HG02885 (cell line): ENCODE data around the gene ELAVL2.

ENCODE experiments used
- ATAC-seq: cut with Tn5 transposase; IDR thresholded peaks from one replicate; pipeline ENCODE4 v1.9.1; 2021; ENCODE audit warnings: mild to moderate bottlenecking; ENCODE audit not compliant: unreplicated experiment, poor library complexity

The ELAVL2 gene

DNA sequence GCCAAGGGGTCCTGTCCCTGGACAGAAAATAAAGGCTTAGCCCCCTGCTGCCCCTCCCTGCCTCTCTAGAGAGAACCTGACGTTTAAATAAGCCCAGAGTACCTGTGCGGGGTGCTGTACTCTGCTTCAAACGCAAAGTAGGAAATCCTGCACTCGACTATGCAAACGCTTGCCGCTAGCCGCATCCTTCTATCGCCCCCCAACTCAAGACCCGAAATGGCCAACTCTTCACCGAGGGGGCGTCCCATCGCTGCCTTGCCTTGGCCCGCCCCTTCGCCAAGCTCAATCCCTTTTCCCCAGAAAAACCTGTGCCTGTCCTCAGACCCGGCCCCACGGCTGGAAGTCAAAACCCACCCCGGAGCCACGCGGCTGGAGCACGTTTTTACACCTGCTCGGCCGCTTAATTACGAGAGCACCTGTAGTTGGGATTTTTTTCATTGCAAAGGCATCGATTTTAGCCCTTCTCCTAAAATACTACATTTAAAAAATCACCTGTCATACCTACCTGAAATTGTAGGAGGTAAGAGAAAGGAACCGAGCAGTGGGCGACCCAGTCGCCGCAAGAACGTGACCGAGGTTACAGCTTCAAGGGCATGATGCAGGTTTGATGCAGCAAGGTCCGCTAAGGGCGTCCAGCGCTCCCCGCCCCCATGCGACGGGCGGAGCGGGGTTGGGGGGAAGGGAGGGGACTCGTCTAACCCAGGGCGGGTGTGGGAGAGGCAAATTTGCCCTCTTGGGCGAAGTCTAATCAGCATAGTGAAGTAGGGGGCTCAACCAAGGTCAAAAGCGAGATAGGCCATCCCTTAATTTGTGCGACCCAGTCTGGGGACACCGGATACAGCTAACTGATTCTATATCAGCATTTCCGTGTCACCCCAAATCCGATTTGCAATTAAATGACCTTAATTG, 3.5 kb downstream of the ELAVL2 start:
- ATAC-seq = no peak

DNA sequence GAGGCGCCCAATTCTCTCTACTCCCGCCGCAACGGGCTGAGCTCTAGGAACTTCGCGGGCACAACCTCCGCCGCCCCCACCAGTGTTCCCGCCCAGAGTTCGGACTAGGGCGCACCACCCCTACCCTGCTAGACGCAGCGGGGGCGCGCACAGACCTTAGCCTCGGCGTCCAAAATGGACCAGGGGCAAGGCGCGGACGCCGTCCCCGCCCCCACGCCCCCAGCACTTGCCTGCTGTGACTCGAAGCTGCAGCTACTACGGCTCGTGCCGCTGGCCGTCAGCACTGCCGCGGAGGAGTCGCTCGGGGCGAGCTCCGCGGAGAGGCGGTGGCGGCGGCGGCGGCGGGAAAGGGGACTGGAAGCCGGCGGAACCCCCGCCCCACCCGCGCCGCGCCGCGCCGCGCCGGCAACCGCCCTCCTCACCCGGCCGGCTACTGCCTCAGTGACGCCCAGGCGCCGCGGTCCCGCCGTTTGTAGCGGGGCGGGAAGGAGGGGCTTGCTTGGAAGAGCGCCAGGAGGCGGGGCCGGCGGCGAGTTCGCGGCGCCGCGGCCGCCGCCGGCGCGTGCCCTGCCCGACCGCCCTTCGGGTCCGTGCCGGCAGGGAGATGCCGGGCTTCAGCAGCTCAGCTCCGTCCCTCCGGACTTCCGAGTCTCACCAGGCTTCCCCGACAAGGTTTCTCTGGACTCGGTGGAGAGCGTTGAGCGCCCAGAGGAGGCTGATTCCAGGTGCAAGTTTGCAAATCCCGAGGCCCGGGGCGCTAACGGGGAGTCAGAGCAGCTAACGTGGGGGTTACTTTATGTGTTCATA, 4.5 kb downstream of the ELAVL2 start:
- no peak for ATAC-seq

DNA sequence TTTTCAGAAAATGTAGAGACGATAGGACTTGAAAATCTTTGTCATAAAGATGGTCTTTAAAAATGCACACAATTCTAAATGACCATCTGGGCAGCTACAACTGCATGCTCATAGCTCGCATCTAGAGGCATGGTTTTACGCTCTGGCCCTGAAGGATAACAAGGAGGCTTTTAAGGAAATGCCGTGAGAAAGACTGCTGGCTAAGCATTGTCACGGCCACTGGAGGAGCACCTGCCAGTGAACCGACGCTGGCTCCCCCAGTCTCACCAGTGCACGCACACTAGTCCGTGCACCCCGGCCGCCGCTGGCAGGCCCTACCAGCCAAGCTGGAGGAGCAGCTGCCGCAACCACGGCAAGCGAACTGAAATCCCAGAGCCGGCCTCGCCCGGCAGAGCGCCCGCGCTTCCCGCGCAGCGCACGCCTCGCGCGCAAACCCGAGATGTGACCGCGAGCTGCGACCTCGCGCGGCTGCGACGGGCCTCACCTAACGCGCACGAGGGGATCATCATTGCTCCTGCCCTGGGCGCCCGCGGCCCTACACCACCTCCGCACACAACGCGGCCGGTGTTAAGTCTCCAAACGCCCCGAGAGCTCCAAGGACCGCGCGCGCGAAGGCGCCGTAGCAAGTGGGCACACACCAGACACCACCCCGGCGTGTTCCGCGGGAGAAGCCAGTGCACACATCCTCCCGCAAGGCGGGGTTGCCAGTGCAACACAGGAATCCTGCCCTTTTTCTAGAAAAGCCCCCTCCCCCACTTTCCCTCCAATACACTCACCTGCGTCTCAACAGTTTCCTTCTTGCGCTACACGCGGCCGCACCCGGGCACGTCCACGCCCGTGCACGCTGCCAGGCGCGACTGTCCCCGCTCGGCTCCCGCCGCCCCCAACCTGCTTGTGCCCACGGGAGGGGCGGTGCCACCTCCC, 5.3 kb downstream of the ELAVL2 start:
- no peak for ATAC-seq

DNA sequence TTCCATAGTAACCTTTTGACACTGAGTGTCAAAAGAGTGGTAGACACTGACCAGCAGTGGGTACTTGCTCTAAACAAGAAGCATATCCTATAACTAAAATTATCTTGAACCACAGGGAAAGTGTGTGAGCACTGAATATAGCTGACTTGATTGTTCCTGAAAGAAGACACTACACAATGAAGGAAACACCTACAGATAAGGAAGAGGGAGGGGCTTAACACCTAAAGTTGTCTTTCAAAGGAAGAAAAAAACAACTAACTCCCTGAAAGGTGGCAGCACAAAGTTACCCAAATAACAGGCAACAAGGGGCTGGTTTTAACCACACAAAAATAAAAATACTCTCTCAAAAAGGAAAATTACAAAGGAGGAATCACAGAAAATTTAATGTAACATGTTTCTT, 6.6 kb downstream of the ELAVL2 start:
- ATAC-seq = no peak

DNA sequence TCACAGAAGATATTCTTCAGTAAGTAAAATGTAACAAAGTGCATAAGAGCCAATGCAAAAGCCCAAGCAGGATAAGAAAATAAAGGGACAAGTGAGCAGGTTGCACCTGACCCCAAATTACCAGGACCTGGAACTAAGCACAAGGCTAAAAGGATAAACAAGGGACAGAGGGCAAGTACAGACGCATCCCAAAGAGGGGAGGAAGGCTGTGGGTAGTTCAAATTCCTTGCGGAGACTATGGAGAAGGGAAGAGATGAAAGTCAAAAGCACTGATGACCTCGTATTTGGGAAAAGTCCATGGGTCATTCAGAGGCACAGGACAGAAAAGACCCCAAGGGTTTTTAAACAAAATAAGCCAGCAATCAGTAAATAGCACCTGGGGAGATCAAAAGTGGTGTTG, 11.8 kb downstream of the ELAVL2 start:
- no peak for ATAC-seq

DNA sequence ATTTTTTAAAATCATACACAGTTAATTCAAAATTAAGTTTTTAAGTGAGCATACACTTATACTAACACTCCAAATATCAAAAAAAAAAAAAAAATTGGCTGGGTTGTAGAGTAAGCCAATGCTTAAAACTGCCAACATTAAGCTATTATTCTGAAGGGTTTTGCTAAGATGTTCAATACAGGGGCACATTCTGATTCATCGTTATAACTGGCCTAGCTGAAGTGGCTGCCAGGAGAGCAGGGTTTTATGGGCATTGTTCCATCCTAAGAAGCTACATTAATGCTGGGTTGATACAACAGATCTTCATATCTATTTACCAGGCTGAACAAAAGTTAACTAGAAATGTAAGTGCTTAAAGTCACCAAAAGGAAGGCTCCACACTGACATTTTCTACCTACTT, 13.4 kb downstream of the ELAVL2 start:
- no peak for ATAC-seq

DNA sequence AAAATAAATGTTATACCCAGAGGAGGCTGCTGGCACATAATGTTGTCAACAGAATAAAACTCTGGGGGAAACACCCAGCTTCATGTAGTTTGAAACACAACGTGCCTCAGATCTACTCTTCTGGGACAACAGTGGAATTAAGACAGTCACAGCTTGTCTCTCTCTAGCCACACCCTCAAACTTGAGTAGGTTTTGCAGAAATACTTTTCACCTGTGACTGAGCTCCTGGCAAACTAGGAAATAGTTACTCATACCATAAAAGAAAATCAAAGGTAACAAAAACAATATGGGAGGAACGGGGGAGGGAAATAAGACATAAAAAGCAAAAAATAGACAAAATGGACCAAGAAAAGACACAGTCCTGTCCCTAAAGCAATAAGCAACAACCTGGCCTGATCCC, 14.4 kb downstream of the ELAVL2 start:
- ATAC-seq = no peak

DNA sequence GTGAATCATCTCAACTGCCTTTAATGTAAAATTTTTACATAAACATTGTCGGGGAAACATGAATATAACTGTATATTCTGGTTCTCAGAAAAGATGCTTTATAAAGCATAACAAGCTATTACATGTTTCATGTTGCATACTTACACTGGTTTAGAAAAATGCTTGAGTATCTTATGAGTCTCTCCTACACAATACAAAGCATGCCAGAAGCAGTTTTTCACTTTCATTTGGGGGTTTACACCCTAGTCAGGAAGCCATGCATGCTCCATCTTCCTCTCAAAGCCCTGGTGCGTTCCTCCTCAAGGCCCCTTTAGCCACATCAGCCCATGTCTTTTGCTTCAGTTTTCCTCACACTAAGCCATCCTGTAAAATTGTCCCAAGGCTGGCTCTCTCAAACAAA, 22.8 kb downstream of the ELAVL2 start:
- no peak for ATAC-seq

DNA sequence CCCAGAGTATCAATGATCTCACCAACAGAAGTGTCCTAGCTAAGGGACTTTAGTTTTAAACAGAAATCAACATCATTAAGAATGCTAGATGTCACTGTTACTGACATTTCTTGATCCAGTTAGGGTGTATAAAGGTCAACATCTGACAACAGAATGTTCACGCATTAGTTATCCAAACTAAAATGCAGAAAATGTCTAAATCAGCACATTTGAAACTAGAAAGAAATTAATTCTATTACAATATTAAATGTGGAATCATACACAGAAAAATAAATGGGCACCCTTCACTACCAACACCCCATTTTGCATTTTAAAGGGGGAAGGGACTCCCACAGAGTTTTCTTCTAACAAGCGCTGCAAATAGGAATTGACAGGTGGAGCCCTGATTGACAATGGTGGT, 24.5 kb downstream of the ELAVL2 start:
- ATAC-seq = no peak

DNA sequence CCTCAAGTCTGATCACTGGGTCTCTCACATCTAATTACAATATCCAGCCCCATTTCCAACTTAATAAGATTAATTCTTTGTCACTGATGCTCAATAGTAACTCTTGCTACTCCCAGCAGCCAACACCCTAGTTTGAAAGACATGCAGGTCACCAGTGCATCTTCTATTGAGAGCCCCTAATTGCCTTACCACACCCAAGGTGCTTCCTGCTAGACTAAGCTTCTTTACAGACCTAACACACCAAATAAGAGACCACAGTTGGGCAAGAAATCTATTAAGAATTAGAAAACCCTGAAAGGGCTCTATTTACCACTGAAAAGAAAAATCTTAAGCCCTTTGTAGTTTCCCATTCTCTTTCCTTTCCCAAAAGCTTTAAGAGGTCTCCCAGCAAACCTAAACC, 26.5 kb downstream of the ELAVL2 start:
- ATAC-seq = no peak

DNA sequence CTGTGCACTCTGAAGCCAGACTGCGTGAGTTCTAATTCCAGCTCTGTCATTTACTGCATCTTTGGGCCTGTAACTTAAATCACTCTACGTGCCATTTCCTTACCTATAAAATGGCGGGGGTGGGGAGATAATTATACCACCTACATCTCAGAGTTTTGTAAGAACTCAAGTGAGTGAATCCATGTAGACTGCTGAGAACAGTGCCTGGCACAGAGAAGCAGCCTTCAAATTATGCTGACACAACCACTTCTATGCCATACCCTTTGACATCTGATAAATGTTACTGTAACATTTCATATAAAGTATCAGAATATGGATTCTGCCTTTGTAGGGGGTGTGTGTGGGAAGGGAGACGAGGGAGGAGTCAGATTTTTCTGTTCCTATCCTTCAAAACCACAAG, 27.7 kb downstream of the ELAVL2 start:
- no peak for ATAC-seq

DNA sequence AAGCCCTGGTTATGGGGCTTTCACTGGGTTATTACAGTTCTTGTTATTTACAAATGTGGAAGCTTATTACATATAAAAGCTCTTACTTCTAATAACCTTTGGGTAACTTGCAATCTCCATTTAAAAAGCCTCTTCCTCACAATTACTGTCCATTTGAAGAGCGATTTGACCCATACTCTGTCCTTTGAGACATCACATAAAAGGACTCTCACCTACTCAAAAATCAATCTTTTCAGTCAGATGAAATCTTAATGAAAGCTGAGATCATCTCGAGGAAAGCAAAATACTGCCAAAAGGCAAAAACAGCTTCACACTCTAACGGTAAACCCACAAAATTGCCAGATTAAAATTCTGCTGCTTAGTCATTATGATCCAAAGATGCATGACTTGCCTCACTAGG, 29.8 kb downstream of the ELAVL2 start:
- ATAC-seq = no peak

DNA sequence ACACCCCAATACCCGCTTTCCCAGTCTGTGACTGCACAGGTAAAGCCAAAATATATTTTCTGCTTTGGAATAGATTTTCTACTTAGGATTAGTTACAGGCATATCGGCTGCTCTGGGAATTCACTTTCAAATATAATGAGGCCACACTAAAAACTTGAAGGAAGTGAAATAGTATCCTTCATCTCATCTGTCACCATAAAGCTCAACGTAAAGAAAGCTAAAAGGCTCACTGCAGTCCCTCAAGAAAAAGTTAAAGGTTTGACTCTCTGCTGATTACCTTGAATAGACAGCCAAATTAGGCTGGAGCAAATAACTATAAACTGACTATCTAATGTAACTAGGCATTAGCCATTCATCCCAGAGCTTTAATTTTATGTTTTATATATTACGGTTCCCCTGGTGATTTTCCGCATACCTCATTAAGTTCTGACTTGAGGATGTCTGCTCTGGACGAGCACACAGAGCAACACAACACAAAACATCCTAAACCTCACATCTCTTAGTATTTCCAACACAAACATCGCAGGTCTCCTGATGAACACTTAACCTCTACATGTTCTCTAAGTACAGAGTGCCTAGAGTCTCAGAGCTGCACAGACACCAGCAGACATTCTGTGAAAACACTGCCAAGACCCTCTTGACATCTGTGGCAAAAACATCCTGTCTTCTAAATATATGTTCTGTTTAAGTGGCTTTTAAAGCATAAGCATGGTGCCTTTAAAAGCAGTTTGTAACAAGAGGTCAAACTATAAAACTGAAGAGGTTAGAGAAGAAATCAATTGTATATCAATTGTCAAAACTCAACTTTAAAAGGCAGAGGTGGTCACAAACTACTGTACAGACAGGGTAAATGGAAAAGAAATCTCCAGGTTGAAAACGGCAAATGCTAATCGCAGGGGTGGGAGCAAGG, 35.4 kb downstream of the ELAVL2 start:
- ATAC-seq = no peak

DNA sequence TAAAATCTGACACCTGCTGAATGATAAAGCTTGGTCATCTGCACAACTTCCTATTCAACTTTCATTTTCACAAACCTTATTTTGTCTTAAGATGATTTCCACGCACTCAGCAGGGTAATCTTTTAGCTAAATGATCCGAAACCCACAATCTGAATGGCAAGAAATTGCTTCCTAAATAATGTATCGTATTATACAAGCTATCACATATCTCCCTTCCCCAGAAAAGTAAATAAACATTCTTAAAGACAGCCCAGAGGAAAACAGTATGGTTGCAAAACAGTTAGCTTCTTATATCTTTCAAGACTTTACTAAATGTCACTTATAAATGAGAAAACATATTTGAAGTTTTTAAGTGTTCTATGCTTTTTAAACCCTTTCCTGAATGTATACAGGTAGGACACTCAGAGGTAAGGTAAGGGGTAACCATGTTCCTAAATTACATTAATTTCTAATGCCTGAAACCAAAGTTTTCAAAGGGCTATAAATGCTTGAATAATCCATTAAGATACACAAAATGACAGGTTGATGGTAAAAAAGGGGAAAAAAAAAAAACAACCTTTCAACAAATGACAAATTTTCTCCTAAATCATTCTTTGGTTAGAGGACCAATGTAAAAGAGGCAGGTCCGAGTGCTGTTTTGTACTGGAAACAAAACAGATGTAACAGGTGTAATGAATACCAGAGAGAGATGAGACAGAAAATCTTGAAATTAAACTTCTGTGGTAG, 36.3 kb downstream of the ELAVL2 start:
- ATAC-seq = no peak

DNA sequence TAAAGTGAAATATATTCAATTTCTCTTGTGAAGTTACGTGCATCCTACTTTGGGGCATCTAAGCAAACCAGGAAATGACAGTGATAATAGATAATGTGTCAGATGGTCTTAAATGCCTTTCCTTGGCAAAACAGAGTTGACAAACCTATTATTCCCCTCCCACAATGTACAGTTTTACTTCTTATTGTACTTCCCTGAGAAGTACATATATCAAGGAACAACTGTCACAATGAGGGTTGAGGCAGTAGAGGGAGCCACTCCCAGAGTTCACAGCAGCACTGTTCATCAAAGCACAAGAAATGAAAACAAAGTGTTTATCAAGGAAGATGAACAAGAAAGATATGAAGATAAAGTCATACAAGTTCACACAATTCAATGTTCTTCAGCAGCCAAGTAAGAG, 41.1 kb downstream of the ELAVL2 start:
- no peak for ATAC-seq

DNA sequence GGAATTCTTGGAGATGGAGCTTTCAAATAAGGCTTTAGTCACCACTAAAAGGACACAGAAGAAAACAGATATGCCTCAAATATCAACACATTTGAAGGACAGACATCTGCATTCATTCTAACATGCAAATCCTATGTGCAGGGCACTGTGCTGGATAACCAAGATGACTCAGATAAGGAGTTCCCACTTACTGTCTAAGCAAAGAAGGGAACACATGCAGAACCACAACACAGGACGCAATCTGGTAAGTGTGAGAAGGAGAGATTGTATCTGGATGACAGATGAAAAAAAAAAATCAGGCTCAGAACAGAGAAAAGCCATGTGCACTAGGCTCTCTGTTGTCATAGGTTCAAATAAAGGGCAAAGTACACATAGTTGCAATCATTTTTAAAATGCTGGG, 42.5 kb downstream of the ELAVL2 start:
- ATAC-seq = no peak

DNA sequence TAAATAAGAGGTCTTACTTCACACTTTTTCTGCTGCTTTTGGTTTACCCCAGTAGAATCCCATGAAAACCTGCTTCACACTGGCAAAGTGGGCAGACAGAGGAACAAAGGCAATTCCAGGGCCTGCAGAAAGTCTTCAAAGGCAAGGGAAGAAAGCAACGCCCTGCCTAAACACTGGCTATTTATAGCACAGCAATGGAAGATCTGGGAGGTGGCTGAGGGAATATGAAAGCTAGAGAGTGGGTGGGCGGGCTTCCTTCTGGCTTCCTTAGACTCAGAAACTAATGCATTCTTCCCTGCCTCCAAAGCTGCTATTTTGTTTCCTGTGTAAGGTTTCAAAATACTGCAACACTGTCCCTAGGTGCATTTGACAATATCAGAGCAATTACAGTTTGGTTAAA, 46.8 kb downstream of the ELAVL2 start:
- no peak for ATAC-seq

DNA sequence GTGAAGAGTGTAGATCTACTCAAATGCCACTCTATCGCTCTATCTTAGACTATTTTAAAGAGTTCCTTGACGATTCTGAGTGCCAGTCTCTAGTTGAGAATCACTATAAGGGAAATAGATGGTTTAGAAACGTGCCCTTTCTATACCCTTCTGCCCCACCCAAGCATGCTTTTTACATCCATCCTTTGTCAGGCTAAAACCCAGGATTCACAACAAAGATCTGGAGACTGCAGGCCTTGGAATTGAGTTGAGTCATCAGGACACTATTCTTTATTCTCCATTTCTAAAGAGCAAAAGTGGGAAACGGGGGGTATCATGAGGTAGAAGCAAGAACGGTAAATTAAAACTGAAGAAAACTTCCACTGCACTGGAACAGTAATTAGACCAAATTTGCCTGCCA, 48.7 kb downstream of the ELAVL2 start:
- ATAC-seq = no peak

DNA sequence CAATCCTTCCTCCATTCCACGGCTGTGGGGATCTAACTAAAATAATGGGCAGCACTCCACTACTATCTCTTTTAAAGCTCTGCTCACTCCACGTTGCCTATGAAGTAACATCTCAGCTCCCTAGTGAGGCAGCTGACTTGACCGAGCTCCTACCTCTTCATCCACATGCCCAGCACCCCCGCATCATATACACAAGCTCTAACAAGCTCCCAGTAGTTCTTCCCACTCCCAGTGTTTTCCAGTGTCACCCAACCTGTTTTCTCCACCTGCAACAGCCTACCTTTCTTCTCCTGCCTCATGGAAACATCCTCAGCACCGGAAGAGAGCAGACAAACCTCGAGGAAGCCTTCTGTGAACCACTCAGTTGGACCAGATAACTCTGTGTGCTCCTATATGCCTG, 50.5 kb downstream of the ELAVL2 start:
- no peak for ATAC-seq
